SH-SY5Y (cell line): Measurements from ENCODE around the gene CCDC88C.

Experiments used
- GATA2 ChIP-seq: IDR thresholded peaks from 2 replicates; pipeline ENCODE4 v1.6.1; 2011; ENCODE audit warnings: mild to moderate bottlenecking, low read depth, low read length
- GATA3 ChIP-seq: IDR thresholded peaks from 2 replicates; pipeline ENCODE4 v1.6.1; 2011; ENCODE audit warnings: low read depth, mild to moderate bottlenecking, low read length, moderate library complexity

DNA sequence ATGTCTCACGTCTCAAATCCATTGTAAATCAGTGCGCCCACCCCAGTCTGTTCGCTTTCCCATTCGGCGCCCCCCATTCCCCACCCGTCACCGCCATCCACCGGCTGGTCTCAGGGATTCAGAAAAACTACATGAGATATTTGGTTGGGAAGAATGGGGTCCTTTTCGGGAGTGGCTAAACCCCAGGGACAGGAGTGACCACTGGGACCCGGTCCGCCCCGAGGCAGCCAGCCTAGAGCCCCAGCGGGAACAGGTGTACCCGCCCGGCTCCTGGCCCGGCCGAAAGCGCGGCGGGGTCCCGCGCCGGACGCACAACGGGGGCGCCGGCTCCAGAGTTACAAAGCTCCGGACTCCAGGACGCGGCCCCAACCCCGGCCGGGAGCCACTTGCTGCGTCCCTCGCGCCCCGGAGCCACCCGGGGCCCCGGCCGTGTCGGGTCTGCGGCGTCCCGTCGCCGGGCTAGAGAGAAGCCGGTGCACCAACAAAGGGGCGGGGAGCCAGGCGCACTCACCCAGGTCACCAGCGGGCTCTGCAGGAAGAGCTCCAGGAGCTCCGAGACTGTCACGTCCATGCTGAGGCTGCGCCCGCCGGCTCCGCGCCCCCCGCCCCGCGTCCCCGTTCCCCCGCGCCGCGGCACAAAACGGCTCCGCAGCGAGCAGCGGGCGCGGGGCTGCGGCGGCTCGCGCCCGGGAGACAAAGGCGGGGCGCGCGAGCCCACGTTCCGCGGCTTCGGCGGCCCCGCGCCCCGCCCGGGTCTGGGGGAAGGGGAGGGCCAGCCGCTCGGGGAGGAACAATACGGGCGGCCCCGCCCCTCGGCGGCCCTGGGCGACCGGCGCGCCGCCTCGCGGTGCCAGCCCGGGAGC lies at the start of gene CCDC88C:
- TF ChIP-seq GATA2 (no peak), GATA3 (no peak)
